Upper lobe of right lung (tissue), 1 donor: ENCODE measurements around the gene MYRFL. TPM values are rescaled to one million over a fixed set of nuclear protein-coding genes. Genes with fewer than 3 reads are reported as not detected.
"Not testable (repeated sequence)": the region's sequence is repeated elsewhere in the genome, so short reads cannot be mapped to it uniquely, and the experiment has no call there.

ENCODE experiments used
- ATAC-seq: fragments of 200-7000 bp; cut with Tn5 transposase; one replicate; pipeline ENCODE4 v1.9.1; 2020; ENCODE audit warnings: mild to moderate bottlenecking, moderate library complexity
- DNase-seq: peaks from one replicate; pipeline ENCODE4 v3.0.0-alpha.2; 2020
- H3K27ac ChIP-seq: fragments of 200-600 bp; one replicate; pipeline ENCODE4 v1.8.0; 2022
- H3K27me3 ChIP-seq: fragments of 200-600 bp; one replicate; pipeline ENCODE4 v1.8.0; 2022; ENCODE audit warnings: mild to moderate bottlenecking
- H3K36me3 ChIP-seq: fragments of 200-600 bp; one replicate; pipeline ENCODE4 v1.8.0; 2022
- H3K4me1 ChIP-seq: fragments of 200-600 bp; one replicate; pipeline ENCODE4 v1.8.0; 2022
- H3K4me3 ChIP-seq: fragments of 200-600 bp; one replicate; pipeline ENCODE4 v1.8.0; 2022; ENCODE audit warnings: mild to moderate bottlenecking
- H3K9me3 ChIP-seq: fragments of 200-600 bp; one replicate; pipeline ENCODE4 v1.8.0; 2022
- CTCF ChIP-seq: fragments of 200-600 bp; IDR thresholded peaks from one replicate; pipeline ENCODE4 v1.8.0; 2022; ENCODE audit warnings: antibody characterized with exemption
- intact Hi-C: fragments of 100-400 bp; cut with DNase I; formaldehyde crosslinking; loops from one replicate; pipeline ENCODE4 v1.11.0; 2022
- total RNA-seq: library from RNA; stranded (reverse); fragmentation: NEBNext Ultra II Directional; extraction: Animal tissue kit (Norgen Biotek cat#: 25700); gene quantifications from one replicate; pipeline ENCODE4 v1.2.1, GENCODE V29; 2021
- donor health status: DM: no; HTN: yes; CAD: no; lungs with severe emphysema.

Gene MYRFL
- total RNA-seq, 1 donor from 2014 or later: not detected

GRCh38 chr12:69988481-69989321 lies 163.7 kb downstream of the MYRFL start:
- Histone ChIP-seq H3K27ac (peak overlapping the region; percentile 33), H3K36me3 (no peaks in the 10 kb centered on the region), H3K9me3 (no peaks in the 10 kb centered on the region), H3K4me3 (no peak overlapping the region), H3K27me3 (no peaks in the 10 kb centered on the region), H3K4me1 (peaks cover 13% of the 10 kb centered on the region)
- ATAC-seq: no peak
- intact Hi-C loops: no loop called here
- no peak for TF ChIP-seq CTCF
- no peak for DNase-seq

- DNase-seq (no peak), ATAC-seq (peak; percentile 50)
- Histone ChIP-seq H3K27me3 (no peaks in the 10 kb centered on the region), H3K9me3 (no peaks in the 10 kb centered on the region), H3K4me1 (peaks cover 12% of the 10 kb centered on the region), H3K4me3 (no peak overlapping the region), H3K27ac (no peak overlapping the region), H3K36me3 (no peaks in the 10 kb centered on the region)
- no peak for TF ChIP-seq CTCF
- intact Hi-C loops: no loop called here
Measured at GRCh38 chr12:69991690-69992288, 166.8 kb downstream of the MYRFL start.

DNA sequence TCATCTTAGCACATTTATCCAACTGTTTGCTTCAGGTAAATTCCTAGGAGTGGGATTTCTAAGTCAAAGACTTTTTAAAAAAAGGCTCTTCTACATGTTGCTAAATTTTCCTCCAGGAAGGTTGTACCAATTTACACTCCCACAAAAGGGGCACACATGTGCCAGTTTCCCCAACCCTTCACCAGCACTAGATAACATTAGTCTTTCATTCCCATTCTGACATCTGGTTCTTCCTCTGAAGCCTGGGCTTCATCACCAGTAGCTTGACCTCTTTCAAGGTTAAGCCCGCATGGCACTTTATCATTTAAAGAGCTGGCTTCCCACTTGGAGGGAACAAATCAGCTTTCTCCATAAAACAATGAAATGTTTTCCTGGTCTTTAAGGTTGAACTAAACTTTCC lies 168.4 kb downstream of the MYRFL start:
- H3K27ac ChIP-seq: no peak overlapping the region
- ATAC-seq (no peak), DNase-seq (no peak)

DNA sequence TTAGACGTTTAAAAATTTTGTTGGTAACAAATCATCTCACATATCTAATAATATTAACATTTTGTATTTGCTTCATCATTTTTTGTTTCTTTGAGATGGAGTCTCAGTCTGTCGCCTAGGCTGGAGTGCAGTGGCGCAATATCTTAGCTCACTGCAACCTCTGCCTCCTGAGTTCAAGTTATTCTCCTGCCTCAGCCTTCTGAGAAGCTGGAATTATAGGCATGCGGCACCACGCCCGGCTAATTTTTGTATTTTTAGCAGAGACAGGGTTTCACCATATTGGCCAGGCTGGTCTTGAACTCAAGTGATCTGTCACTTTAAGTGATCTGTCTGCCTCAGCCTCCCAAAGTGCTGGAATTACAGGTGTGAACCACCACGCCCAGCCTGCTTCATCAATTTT lies 169.1 kb downstream of the MYRFL start:
- DNase-seq, H3K4me1 ChIP-seq, intact Hi-C loops, H3K36me3 ChIP-seq, ATAC-seq, H3K4me3 ChIP-seq, H3K27me3 ChIP-seq, H3K9me3 ChIP-seq, H3K27ac ChIP-seq: not testable (repeated sequence)

More for the DNA sequence above, 168.4 kb downstream of the MYRFL start:
- intact Hi-C loops: no loop called here
- H3K27me3 ChIP-seq: no peaks in the 10 kb centered on the region
- no peaks in the 10 kb centered on the region for H3K36me3 ChIP-seq
- H3K4me1 ChIP-seq: peaks cover 2% of the 10 kb centered on the region
- no peaks in the 10 kb centered on the region for H3K9me3 ChIP-seq
- no peak overlapping the region for H3K4me3 ChIP-seq
- TF ChIP-seq CTCF: no peak

GRCh38 chr12:69994724-69995173 lies 169.7 kb downstream of the MYRFL start:
- ATAC-seq: no peak
- H3K27me3 ChIP-seq: no peaks in the 10 kb centered on the region
- no peak overlapping the region for H3K4me3 ChIP-seq
- no peaks in the 10 kb centered on the region for H3K36me3 ChIP-seq
- no peak for DNase-seq
- no peak for TF ChIP-seq CTCF
- no peaks in the 10 kb centered on the region for H3K9me3 ChIP-seq
- intact Hi-C loops: no loop called here
- no peak overlapping the region for H3K27ac ChIP-seq
- H3K4me1 ChIP-seq: no peaks in the 10 kb centered on the region

DNA sequence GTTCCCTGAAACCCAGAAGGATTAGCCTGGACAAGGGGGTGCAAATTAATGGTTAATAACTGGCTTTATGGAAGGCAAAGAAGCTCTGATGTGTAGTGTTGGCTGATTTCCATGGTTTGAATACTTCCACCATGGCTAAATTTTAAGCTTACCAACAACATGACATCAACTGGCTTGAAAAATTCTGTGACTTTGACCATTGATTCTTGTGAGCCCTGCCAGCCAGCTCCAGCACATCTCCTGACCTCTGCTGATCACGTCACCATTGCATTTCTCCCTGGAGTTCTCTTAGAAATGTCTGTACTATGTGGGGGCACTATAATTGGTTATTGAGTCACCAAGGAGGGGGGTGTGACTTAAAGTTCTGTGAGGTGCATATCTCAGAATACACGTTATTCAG lies 171.2 kb downstream of the MYRFL start:
- Histone ChIP-seq H3K4me1 (no peaks in the 10 kb centered on the region), H3K27me3 (no peaks in the 10 kb centered on the region), H3K9me3 (no peaks in the 10 kb centered on the region), H3K4me3 (no peak overlapping the region), H3K36me3 (no peaks in the 10 kb centered on the region), H3K27ac (no peak overlapping the region)
- no peak for TF ChIP-seq CTCF
- ATAC-seq (no peak), DNase-seq (no peak)
- intact Hi-C loops: no loop called here
